Stimulated activated CD4-positive, alpha-beta T cell treated with anti-CD3 and anti-CD28 coated beads, Interleukin-15, amount 100 ng/mL, for 1 hour (primary cell): Measurements from ENCODE around the gene ERVK3-1.
A peak's percentile ranks its signal among the peaks of the same experiment; 100 is the strongest.
"Not testable (repeated sequence)": the region's sequence is repeated elsewhere in the genome, so short reads cannot be mapped to it uniquely, and the experiment has no call there.

ENCODE experiments used
- DNase-seq, 2 donors: peaks; one replicate each; pipeline ENCODE4 v3.0.0-alpha.2; 2020; ENCODE audit warnings: low read depth in 1 of 2, low spot score in 1 of 2

The ERVK3-1 gene

GRCh38 chr19:58305065-58305931, at the start of gene ERVK3-1:
Gene ERVK3-1, plus strand, starts transcription at chr19:58305377. Its CDS starts 6,792 bp downstream, at chr19:58312169.
- peak; percentile 88 to 89 for DNase-seq

- DNase-seq, result not testable (repeated sequence)
Observed at GRCh38 chr19:58258259-58258658, 46.9 kb upstream of the ERVK3-1 start.

GRCh38 chr19:58261600-58261967, 43.6 kb upstream of the ERVK3-1 start:
- no peak for DNase-seq

GRCh38 chr19:58261968-58262921, 42.9 kb upstream of the ERVK3-1 start:
- DNase-seq, result no peak

- DNase-seq, result no peak
Observed at GRCh38 chr19:58262922-58263296, 42.3 kb upstream of the ERVK3-1 start.

- no peak for DNase-seq
Observed at GRCh38 chr19:58265100-58265499, 40.1 kb upstream of the ERVK3-1 start.

GRCh38 chr19:58268344-58268743, 36.8 kb upstream of the ERVK3-1 start:
- no peak for DNase-seq

GRCh38 chr19:58274771-58275201, 30.4 kb upstream of the ERVK3-1 start:
- no peak for DNase-seq

GRCh38 chr19:58275564-58275963, 29.6 kb upstream of the ERVK3-1 start:
- DNase-seq, result no peak

- no peak for DNase-seq
Observed at GRCh38 chr19:58277197-58277596, 28.0 kb upstream of the ERVK3-1 start.

GRCh38 chr19:58277748-58278540, 27.2 kb upstream of the ERVK3-1 start:
- no peak for DNase-seq

- peak; percentile 90 to 94 for DNase-seq
Observed at GRCh38 chr19:58278541-58279041, 26.6 kb upstream of the ERVK3-1 start, which contains the start of gene ZNF8. Gene ZNF8, plus strand, starts transcription at chr19:58278955. Its CDS starts 127 bp downstream, at chr19:58279082.

GRCh38 chr19:58279042-58279924, 25.9 kb upstream of the ERVK3-1 start:
- peak in 1 of 2 donors; percentile 15 for DNase-seq

GRCh38 chr19:58279925-58280316, 25.3 kb upstream of the ERVK3-1 start:
- DNase-seq, result no peak

- DNase-seq, result no peak
Observed at GRCh38 chr19:58284199-58284598, 21.0 kb upstream of the ERVK3-1 start.

- no peak for DNase-seq
Observed at GRCh38 chr19:58291943-58292342, 13.2 kb upstream of the ERVK3-1 start.

- DNase-seq, result no peak
Observed at GRCh38 chr19:58294743-58295374, 10.3 kb upstream of the ERVK3-1 start.

GRCh38 chr19:58296104-58296503, 9.1 kb upstream of the ERVK3-1 start:
- no peak for DNase-seq

- DNase-seq, result no peak
Observed at GRCh38 chr19:58300620-58301019, 4.6 kb upstream of the ERVK3-1 start.
